MM.1S (cell line): ENCODE data around the gene KIF18B.

Experiments used
- DNase-seq: peaks from one replicate; pipeline ENCODE4 v3.0.0-alpha.2; 2015
- H2AFZ ChIP-seq: fragments of 300-600 bp; sonication (generic); 2 replicates; pipeline ENCODE4 v1.6.0; 2016; ENCODE audit warnings: antibody characterized with exemption, low read length
- H3F3A ChIP-seq: fragments of 300-600 bp; sonication (generic); 2 replicates; pipeline ENCODE4 v1.6.1; 2016; ENCODE audit warnings: mild to moderate bottlenecking, antibody characterized with exemption, low read length, moderate library complexity, mixed read lengths; ENCODE audit not compliant: insufficient read depth
- H3K27ac ChIP-seq: fragments of 300-600 bp; sonication (generic); 2 replicates; pipeline ENCODE4 v1.5.1; 2016; ENCODE audit warnings: mild to moderate bottlenecking, low read length
- H3K27me3 ChIP-seq: fragments of 300-600 bp; sonication (generic); replicated peaks from 2 replicates; pipeline ENCODE4 v1.6.0; 2016; ENCODE audit warnings: low read length; ENCODE audit not compliant: insufficient read depth
- H3K36me3 ChIP-seq: fragments of 300-600 bp; sonication (generic); replicated peaks from 2 replicates; pipeline ENCODE4 v1.6.1; 2016; ENCODE audit warnings: mild to moderate bottlenecking, low read length, mixed read lengths; ENCODE audit not compliant: insufficient read depth
- H3K4me1 ChIP-seq: fragments of 300-600 bp; sonication (generic); 2 replicates; pipeline ENCODE4 v1.6.1; 2016; ENCODE audit warnings: low read length, mixed read lengths
- H3K4me2 ChIP-seq: fragments of 300-600 bp; sonication (generic); 2 replicates; pipeline ENCODE4 v1.6.0; 2016; ENCODE audit warnings: low read depth, low read length
- H3K4me3 ChIP-seq: fragments of 300-600 bp; sonication (generic); 2 replicates; pipeline ENCODE4 v1.5.1; 2016; ENCODE audit warnings: low read length, mixed read lengths
- H3K79me2 ChIP-seq: fragments of 300-600 bp; sonication (generic); 2 replicates; pipeline ENCODE4 v1.6.1; 2016; ENCODE audit warnings: mixed run types, low read length, mixed read lengths
- H3K9ac ChIP-seq: fragments of 300-600 bp; sonication (generic); 2 replicates; pipeline ENCODE4 v1.6.1; 2016; ENCODE audit warnings: low read length, mixed read lengths
- H3K9me2 ChIP-seq: fragments of 300-600 bp; sonication (generic); replicated peaks from 2 replicates; pipeline ENCODE4 v1.6.1; 2016; ENCODE audit warnings: mild to moderate bottlenecking, low read length, mixed read lengths; ENCODE audit not compliant: insufficient read depth
- H3K9me3 ChIP-seq: fragments of 300-600 bp; sonication (generic); replicated peaks from 2 replicates; pipeline ENCODE4 v1.6.1; 2016; ENCODE audit warnings: mild to moderate bottlenecking, low read length, mixed read lengths; ENCODE audit not compliant: insufficient read depth
- H4K20me1 ChIP-seq: fragments of 300-600 bp; sonication (generic); 2 replicates; pipeline ENCODE4 v1.6.1; 2016; ENCODE audit warnings: mild to moderate bottlenecking, low read length, moderate library complexity, mixed read lengths; ENCODE audit not compliant: insufficient read depth
- EZH2 ChIP-seq: fragments of 300-600 bp; sonication (generic); optimal IDR thresholded peaks from 2 replicates; pipeline ENCODE3; 2017; ENCODE audit warnings: low read depth, mild to moderate bottlenecking, antibody characterized with exemption, low read length, mixed read lengths
- EZH2phosphoT487 ChIP-seq: fragments of 300-600 bp; sonication (generic); IDR thresholded peaks from 2 replicates; pipeline ENCODE4 v1.6.1; 2018; ENCODE audit warnings: antibody characterized with exemption, low read length
- TF ChIP-seq, protein P1 (sequence below): fragments of 300-600 bp; sonication (generic); IDR thresholded peaks from 2 replicates; pipeline ENCODE4 v1.5.1; 2016; ENCODE audit warnings: antibody characterized with exemption, low read length, mixed read lengths

Gene KIF18B

DNA sequence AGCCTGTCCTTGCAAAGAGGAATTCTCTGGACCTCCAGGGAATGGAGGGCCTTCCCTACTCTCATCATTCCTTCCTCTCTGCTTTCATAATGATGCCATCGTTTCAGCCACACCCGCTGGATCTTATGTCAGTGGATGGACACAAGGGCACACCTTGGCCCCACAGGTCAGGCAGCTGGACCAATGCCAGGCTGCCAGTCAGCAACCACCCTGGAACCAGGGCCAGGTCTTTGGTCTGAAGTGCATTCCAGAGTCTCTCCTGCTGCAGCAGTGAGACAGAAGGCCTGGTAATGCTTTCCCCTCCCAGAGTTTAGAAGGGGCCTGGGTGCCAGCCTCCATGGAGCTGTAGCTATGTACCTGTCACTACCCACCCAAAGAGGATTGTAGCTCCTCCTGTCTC lies 13.1 kb upstream of the KIF18B start:
- H2AFZ ChIP-seq: no peak overlapping the region
- H3K4me3 ChIP-seq: no peak overlapping the region
- no peaks in the 10 kb centered on the region for H3K36me3 ChIP-seq
- no peaks in the 10 kb centered on the region for H3F3A ChIP-seq
- no peaks in the 10 kb centered on the region for H3K79me2 ChIP-seq
- no peaks in the 10 kb centered on the region for H3K4me1 ChIP-seq
- no peak overlapping the region for H3K4me2 ChIP-seq
- H3K9me3 ChIP-seq: no peaks in the 10 kb centered on the region
- H3K9me2 ChIP-seq: no peaks in the 10 kb centered on the region
- H3K9ac ChIP-seq: no peak overlapping the region
- no peaks in the 10 kb centered on the region for H4K20me1 ChIP-seq
- H3K27ac ChIP-seq: no peak overlapping the region
- DNase-seq: no peak
- peaks cover 52% of the 10 kb centered on the region for H3K27me3 ChIP-seq
- TF ChIP-seq EZH2: no peak
- TF ChIP-seq EZH2phosphoT487: no peak
- TF ChIP-seq, protein P1, sequence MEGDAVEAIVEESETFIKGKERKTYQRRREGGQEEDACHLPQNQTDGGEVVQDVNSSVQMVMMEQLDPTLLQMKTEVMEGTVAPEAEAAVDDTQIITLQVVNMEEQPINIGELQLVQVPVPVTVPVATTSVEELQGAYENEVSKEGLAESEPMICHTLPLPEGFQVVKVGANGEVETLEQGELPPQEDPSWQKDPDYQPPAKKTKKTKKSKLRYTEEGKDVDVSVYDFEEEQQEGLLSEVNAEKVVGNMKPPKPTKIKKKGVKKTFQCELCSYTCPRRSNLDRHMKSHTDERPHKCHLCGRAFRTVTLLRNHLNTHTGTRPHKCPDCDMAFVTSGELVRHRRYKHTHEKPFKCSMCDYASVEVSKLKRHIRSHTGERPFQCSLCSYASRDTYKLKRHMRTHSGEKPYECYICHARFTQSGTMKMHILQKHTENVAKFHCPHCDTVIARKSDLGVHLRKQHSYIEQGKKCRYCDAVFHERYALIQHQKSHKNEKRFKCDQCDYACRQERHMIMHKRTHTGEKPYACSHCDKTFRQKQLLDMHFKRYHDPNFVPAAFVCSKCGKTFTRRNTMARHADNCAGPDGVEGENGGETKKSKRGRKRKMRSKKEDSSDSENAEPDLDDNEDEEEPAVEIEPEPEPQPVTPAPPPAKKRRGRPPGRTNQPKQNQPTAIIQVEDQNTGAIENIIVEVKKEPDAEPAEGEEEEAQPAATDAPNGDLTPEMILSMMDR: no peak

DNA sequence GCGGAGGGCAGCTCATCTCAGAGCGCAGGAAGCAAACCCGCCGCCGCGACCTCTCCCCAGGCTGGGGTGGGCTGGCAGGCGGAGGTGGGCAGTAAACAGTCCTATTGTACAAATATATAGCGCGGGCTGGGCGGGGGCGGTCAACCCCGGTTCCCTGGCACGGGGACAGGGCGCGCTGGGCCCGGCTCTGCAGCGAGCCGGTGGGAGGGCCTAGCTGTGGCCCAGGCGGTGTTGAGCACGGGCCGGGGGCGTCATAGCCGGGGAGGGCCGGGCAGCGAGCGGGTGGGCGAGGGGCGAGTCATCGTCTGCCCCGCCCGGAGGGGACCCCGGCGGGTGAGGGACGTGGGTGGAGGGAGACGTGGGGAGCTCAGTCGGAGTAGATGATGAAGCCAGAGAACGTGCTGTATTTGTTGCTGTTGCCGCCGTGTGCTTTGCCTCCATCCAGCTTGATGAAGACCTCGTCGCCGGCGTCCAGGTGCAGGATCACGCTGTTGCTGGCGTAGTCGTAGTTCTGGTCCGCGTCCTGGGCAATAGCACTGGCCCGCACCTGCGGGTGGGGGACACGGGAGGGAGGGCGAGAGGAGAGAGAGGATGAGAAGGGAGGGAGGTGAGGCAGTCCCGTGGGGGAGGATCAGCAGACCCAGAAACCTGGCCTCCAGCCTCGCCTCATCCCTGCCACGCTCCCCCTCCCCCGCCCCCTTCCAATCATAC lies 12.4 kb upstream of the KIF18B start:
- no peak overlapping the region for H3K4me3 ChIP-seq
- no peaks in the 10 kb centered on the region for H3K79me2 ChIP-seq
- H3K4me2 ChIP-seq: no peak overlapping the region
- H3K9me2 ChIP-seq: no peaks in the 10 kb centered on the region
- H3K36me3 ChIP-seq: no peaks in the 10 kb centered on the region
- H3K27ac ChIP-seq: no peak overlapping the region
- no peaks in the 10 kb centered on the region for H3K9me3 ChIP-seq
- H3K4me1 ChIP-seq: no peaks in the 10 kb centered on the region
- no peaks in the 10 kb centered on the region for H3F3A ChIP-seq
- no peak overlapping the region for H2AFZ ChIP-seq
- no peak for DNase-seq
- TF ChIP-seq EZH2 (no peak), EZH2phosphoT487 (no peak)
- TF ChIP-seq, protein P1: no peak
- no peaks in the 10 kb centered on the region for H4K20me1 ChIP-seq
- no peak overlapping the region for H3K9ac ChIP-seq
- peaks cover 46% of the 10 kb centered on the region for H3K27me3 ChIP-seq

DNA sequence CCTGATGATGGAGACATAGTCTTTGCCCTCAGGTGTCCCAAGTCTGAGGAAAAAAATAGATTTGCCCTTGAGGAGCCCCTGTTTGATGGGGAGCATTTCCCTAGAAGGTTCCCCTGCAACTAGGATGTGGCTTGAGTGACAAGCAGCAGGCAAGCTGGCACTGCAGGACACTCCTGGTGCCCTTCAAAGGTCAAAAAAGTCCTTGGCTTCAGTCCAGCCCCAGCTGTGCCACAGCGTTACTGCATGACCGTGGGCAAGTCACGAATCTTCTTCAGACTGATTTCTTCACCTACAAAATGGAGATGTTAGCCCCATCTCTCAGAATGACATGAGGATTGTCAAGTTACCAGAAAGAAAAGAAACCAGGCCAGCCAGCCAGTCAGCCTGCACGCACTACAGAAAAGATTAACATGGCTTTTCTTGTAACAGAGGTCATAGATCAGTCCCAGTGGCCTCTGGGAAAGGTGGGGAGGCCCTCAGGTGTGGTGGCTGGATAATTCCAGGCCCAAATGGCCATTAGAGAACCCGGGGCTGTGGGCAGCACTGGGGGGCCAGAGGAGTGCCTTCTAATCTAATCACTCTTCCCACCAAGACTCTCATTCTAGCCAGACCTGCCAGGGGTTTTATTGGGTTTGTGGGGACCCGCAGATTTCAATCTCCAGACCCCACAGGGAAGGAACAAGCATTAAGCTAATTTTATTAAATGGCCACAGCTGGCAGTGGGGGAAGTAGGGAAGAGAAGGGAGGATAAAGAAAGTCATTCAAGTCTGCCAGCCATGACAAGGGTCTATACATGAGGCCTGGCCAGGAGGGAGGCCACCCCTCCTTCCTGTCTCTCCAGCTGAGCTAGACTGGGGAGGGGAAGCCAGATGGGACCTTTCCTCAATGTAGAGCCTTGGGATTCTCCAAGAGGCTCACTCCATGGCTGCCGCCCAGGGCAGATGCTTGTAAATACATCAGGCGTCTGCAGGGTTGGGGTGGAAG lies 9.7 kb upstream of the KIF18B start:
- H3F3A ChIP-seq: no peaks in the 10 kb centered on the region
- no peak overlapping the region for H3K9ac ChIP-seq
- H3K9me3 ChIP-seq: no peaks in the 10 kb centered on the region
- H2AFZ ChIP-seq: no peak overlapping the region
- H4K20me1 ChIP-seq: no peaks in the 10 kb centered on the region
- no peaks in the 10 kb centered on the region for H3K4me1 ChIP-seq
- H3K36me3 ChIP-seq: no peaks in the 10 kb centered on the region
- no peaks in the 10 kb centered on the region for H3K79me2 ChIP-seq
- H3K9me2 ChIP-seq: no peaks in the 10 kb centered on the region
- TF ChIP-seq, protein P1: no peak
- no peak for TF ChIP-seq EZH2phosphoT487
- TF ChIP-seq EZH2: no peak
- H3K27me3 ChIP-seq: peaks cover 35% of the 10 kb centered on the region
- no peak overlapping the region for H3K4me3 ChIP-seq
- H3K4me2 ChIP-seq: no peak overlapping the region
- no peak overlapping the region for H3K27ac ChIP-seq
- DNase-seq: no peak
